NCI-H82 (cell line): ENCODE measurements around the gene MGAT4B.
A peak's percentile ranks its signal among the peaks of the same experiment; 100 is the strongest.

ENCODE experiments used
- DNase-seq: peaks from one replicate; lab custom pipeline; 2025; lab: John Stamatoyannopoulos, UW

The MGAT4B gene

GRCh38 chr5:179812135-179812825 lies 5.6 kb upstream of the MGAT4B start:
- DNase-seq: no peak

- peak; percentile 36 for DNase-seq
These were observed 977 bp downstream of the MGAT4B start for GRCh38 chr5:179805529-179806249.

- DNase-seq: no peak
These were observed 1.6 kb downstream of the MGAT4B start for GRCh38 chr5:179805070-179805528.

GRCh38 chr5:179804555-179804947 lies 2.1 kb downstream of the MGAT4B start:
- DNase-seq: no peak

GRCh38 chr5:179803651-179804554 lies 2.8 kb downstream of the MGAT4B start:
- DNase-seq: no peak

- no peak for DNase-seq
These were observed 3.6 kb downstream of the MGAT4B start for GRCh38 chr5:179802950-179803562.

- DNase-seq: no peak
These were observed 4.3 kb downstream of the MGAT4B start for GRCh38 chr5:179802207-179802883.

- peak; percentile 51 for DNase-seq
These were observed 5.1 kb downstream of the MGAT4B start for GRCh38 chr5:179801304-179802206.

- no peak for DNase-seq
These were observed 5.9 kb downstream of the MGAT4B start for GRCh38 chr5:179800696-179801201.

GRCh38 chr5:179800071-179800695 lies 6.5 kb downstream of the MGAT4B start:
- no peak for DNase-seq

- DNase-seq: no peak
These were observed 7.1 kb downstream of the MGAT4B start for GRCh38 chr5:179799644-179799973.

- DNase-seq: no peak
These were observed 7.7 kb downstream of the MGAT4B start for GRCh38 chr5:179798771-179799643.

- DNase-seq: no peak
These were observed 8.4 kb downstream of the MGAT4B start for GRCh38 chr5:179798144-179798770.

- DNase-seq: no peak
These were observed 8.9 kb downstream of the MGAT4B start for GRCh38 chr5:179797741-179798140.

- DNase-seq: no peak
These were observed 9.6 kb downstream of the MGAT4B start for GRCh38 chr5:179796877-179797608.

- peak; percentile 67 for DNase-seq
These were observed 10.5 kb downstream of the MGAT4B start for GRCh38 chr5:179795863-179796833.
